WTC11 (cell line): Measurements from ENCODE around the gene SLC7A8.

Experiments used
- CTCF ChIP-seq: fragments of 200-600 bp; IDR thresholded peaks from 2 replicates; pipeline ENCODE4 v1.8.0; 2022; ENCODE audit warnings: antibody characterized with exemption
- HMGXB4 ChIP-seq: sonication (generic); formaldehyde crosslinking; IDR thresholded peaks from 2 replicates; pipeline ENCODE4 v1.8.1; 2023; ENCODE audit warnings: mild to moderate bottlenecking, moderate library complexity, missing genetic modification reagents
- JUN ChIP-seq: sonication (generic); formaldehyde crosslinking; IDR thresholded peaks from 2 replicates; pipeline ENCODE4 v1.8.0; 2023; ENCODE audit warnings: mild to moderate bottlenecking, missing genetic modification reagents
- SOX15 ChIP-seq: fragments of 250-450 bp; sonication (Bioruptor Pico); IDR thresholded peaks from 2 replicates; pipeline ENCODE4 v1.9.0; 2021; ENCODE audit warnings: mild to moderate bottlenecking
- SP1 ChIP-seq: sonication (generic); formaldehyde crosslinking; conservative IDR thresholded peaks from 2 replicates; pipeline ENCODE4 v1.8.1; 2022; ENCODE audit warnings: missing genetic modification reagents
- ZBTB21 ChIP-seq: sonication (generic); formaldehyde crosslinking; IDR thresholded peaks from 2 replicates; pipeline ENCODE4 v1.8.1; 2023; ENCODE audit warnings: mild to moderate bottlenecking, missing genetic modification reagents, borderline replicate concordance
- ZNF138 ChIP-seq: sonication (generic); formaldehyde crosslinking; conservative IDR thresholded peaks from 2 replicates; pipeline ENCODE4 v1.8.1; 2022; ENCODE audit warnings: mild to moderate bottlenecking, moderate library complexity, missing genetic modification reagents
- ZNF232 ChIP-seq: sonication (generic); formaldehyde crosslinking; IDR thresholded peaks from 2 replicates; pipeline ENCODE4 v1.8.0; 2022; ENCODE audit warnings: mild to moderate bottlenecking, missing genetic modification reagents
- TF ChIP-seq, protein P1 (sequence below): sonication (generic); formaldehyde crosslinking; IDR thresholded peaks from 2 replicates; pipeline ENCODE4 v1.8.1; 2022; ENCODE audit warnings: low read depth, mild to moderate bottlenecking, moderate library complexity, missing genetic modification reagents, borderline replicate concordance
- TF ChIP-seq, protein P2 (sequence below): sonication (generic); formaldehyde crosslinking; IDR thresholded peaks from 2 replicates; pipeline ENCODE4 v1.8.1; 2023; ENCODE audit warnings: mild to moderate bottlenecking, missing genetic modification reagents, borderline replicate concordance

GRCh38 chr14:23149745-23150144 lies 33.7 kb downstream of the SLC7A8 start:
- TF ChIP-seq HMGXB4 (CRISPR knock-in tag) (no peak), CTCF (no peak), SP1 (no peak), ZNF232 (CRISPR knock-in tag) (no peak), SOX15 (CRISPR knock-in tag) (no peak), ZBTB21 (CRISPR knock-in tag) (no peak), JUN (no peak), ZNF138 (no peak)
- TF ChIP-seq, protein P1, sequence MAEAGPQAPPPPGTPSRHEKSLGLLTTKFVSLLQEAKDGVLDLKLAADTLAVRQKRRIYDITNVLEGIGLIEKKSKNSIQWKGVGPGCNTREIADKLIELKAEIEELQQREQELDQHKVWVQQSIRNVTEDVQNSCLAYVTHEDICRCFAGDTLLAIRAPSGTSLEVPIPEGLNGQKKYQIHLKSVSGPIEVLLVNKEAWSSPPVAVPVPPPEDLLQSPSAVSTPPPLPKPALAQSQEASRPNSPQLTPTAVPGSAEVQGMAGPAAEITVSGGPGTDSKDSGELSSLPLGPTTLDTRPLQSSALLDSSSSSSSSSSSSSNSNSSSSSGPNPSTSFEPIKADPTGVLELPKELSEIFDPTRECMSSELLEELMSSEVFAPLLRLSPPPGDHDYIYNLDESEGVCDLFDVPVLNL (CRISPR knock-in tag) = no peak
- TF ChIP-seq, protein P2, sequence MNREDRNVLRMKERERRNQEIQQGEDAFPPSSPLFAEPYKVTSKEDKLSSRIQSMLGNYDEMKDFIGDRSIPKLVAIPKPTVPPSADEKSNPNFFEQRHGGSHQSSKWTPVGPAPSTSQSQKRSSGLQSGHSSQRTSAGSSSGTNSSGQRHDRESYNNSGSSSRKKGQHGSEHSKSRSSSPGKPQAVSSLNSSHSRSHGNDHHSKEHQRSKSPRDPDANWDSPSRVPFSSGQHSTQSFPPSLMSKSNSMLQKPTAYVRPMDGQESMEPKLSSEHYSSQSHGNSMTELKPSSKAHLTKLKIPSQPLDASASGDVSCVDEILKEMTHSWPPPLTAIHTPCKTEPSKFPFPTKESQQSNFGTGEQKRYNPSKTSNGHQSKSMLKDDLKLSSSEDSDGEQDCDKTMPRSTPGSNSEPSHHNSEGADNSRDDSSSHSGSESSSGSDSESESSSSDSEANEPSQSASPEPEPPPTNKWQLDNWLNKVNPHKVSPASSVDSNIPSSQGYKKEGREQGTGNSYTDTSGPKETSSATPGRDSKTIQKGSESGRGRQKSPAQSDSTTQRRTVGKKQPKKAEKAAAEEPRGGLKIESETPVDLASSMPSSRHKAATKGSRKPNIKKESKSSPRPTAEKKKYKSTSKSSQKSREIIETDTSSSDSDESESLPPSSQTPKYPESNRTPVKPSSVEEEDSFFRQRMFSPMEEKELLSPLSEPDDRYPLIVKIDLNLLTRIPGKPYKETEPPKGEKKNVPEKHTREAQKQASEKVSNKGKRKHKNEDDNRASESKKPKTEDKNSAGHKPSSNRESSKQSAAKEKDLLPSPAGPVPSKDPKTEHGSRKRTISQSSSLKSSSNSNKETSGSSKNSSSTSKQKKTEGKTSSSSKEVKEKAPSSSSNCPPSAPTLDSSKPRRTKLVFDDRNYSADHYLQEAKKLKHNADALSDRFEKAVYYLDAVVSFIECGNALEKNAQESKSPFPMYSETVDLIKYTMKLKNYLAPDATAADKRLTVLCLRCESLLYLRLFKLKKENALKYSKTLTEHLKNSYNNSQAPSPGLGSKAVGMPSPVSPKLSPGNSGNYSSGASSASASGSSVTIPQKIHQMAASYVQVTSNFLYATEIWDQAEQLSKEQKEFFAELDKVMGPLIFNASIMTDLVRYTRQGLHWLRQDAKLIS (CRISPR knock-in tag) = no peak
